IPS-NIHi7 (cell line): Measurements from ENCODE around the gene DHX35.

Experiments
- DNase-seq: peaks from one replicate; pipeline ENCODE4 v3.0.0; 2012; ENCODE audit warnings: mixed read lengths; ENCODE audit errors: extremely low spot score

The DHX35 gene

GRCh38 chr20:38962044-38962927, at the start of gene DHX35:
Gene DHX35 (plus strand): TSS chr20:38962344. CDS start chr20:38962368, 24 bp downstream.
- peak; percentile 100 for DNase-seq

GRCh38 chr20:38915355-38915754, 46.8 kb upstream of the DHX35 start:
- DNase-seq = no peak

GRCh38 chr20:38917657-38918056, 44.5 kb upstream of the DHX35 start:
- no peak for DNase-seq

GRCh38 chr20:38918172-38918571, 44.0 kb upstream of the DHX35 start:
- no peak for DNase-seq

GRCh38 chr20:38919683-38920082, 42.5 kb upstream of the DHX35 start:
- no peak for DNase-seq

- no peak for DNase-seq
These were observed 41.7 kb upstream of the DHX35 start for GRCh38 chr20:38920411-38920810.

- DNase-seq = no peak
These were observed 41.3 kb upstream of the DHX35 start for GRCh38 chr20:38920851-38921250.

- no peak for DNase-seq
These were observed 37.4 kb upstream of the DHX35 start for GRCh38 chr20:38924718-38925117.

GRCh38 chr20:38926142-38926933, 35.8 kb upstream of the DHX35 start, which contains the start of gene FAM83D:
Gene FAM83D (plus strand): TSS chr20:38926417. CDS start chr20:38926443, 26 bp downstream.
- peak; percentile 100 for DNase-seq

- no peak for DNase-seq
These were observed 35.1 kb upstream of the DHX35 start for GRCh38 chr20:38926934-38927616.

- DNase-seq = no peak
These were observed 34.1 kb upstream of the DHX35 start for GRCh38 chr20:38927902-38928578.

- DNase-seq = no peak
These were observed 31.9 kb upstream of the DHX35 start for GRCh38 chr20:38930242-38930569.

- no peak for DNase-seq
These were observed 30.2 kb upstream of the DHX35 start for GRCh38 chr20:38931984-38932383.

GRCh38 chr20:38932457-38933120, 29.6 kb upstream of the DHX35 start:
- no peak for DNase-seq

- no peak for DNase-seq
These were observed 27.6 kb upstream of the DHX35 start for GRCh38 chr20:38934530-38934929.

GRCh38 chr20:38935285-38935684, 26.9 kb upstream of the DHX35 start:
- no peak for DNase-seq

GRCh38 chr20:38935967-38936407, 26.2 kb upstream of the DHX35 start:
- no peak for DNase-seq

GRCh38 chr20:38937000-38937399, 25.1 kb upstream of the DHX35 start:
- no peak for DNase-seq

- DNase-seq = no peak
These were observed 24.1 kb upstream of the DHX35 start for GRCh38 chr20:38937978-38938473.

- DNase-seq = no peak
These were observed 22.5 kb upstream of the DHX35 start for GRCh38 chr20:38939686-38940085.

- no peak for DNase-seq
These were observed 21.5 kb upstream of the DHX35 start for GRCh38 chr20:38940644-38941043.
